Endothelial cell (in vitro differentiated cells): ENCODE results near the gene MESP2. TPM values are rescaled to one million over a fixed set of nuclear protein-coding genes. Genes with fewer than 3 reads are reported as not detected.

ENCODE experiments used
- DNase-seq: peaks from one replicate; pipeline ENCODE4 v3.0.0; 2021; ENCODE audit warnings: low spot score
- H3K27ac Mint-ChIP-seq: one replicate; pipeline ENCODE4 v1.8.0; 2021; ENCODE audit warnings: mixed read lengths, inconsistent platforms; ENCODE audit not compliant: unreplicated experiment
- H3K27me3 Mint-ChIP-seq: one replicate; pipeline ENCODE4 v1.8.0; 2021; ENCODE audit warnings: mild to moderate bottlenecking, moderate library complexity, mixed read lengths, inconsistent platforms; ENCODE audit not compliant: unreplicated experiment
- H3K36me3 Mint-ChIP-seq: one replicate; pipeline ENCODE4 v1.8.0; 2021; ENCODE audit warnings: mild to moderate bottlenecking, low read depth, mixed read lengths, inconsistent platforms; ENCODE audit not compliant: unreplicated experiment
- H3K4me1 Mint-ChIP-seq: one replicate; pipeline ENCODE4 v1.8.0; 2021; ENCODE audit warnings: mild to moderate bottlenecking, mixed read lengths, inconsistent platforms; ENCODE audit not compliant: unreplicated experiment
- H3K4me3 Mint-ChIP-seq: one replicate; pipeline ENCODE4 v1.8.0; 2021; ENCODE audit warnings: mild to moderate bottlenecking, mixed read lengths, inconsistent platforms; ENCODE audit not compliant: unreplicated experiment
- H3K9me3 Mint-ChIP-seq: one replicate; pipeline ENCODE4 v1.8.0; 2021; ENCODE audit warnings: mixed read lengths, inconsistent platforms; ENCODE audit not compliant: unreplicated experiment
- CTCF ChIP-seq: fragments of 200-600 bp; sonication (generic); IDR thresholded peaks from one replicate; pipeline ENCODE4 v1.5.0; 2021; ENCODE audit warnings: antibody characterized with exemption; ENCODE audit not compliant: unreplicated experiment
- total RNA-seq: library from RNA; stranded (reverse); fragmentation: NEBNext Ultra II Directional; extraction: Animal tissue kit (Norgen Biotek cat#: 25700); gene quantifications from one replicate; pipeline ENCODE4 v1.2.1, GENCODE V29; 2021; ENCODE audit not compliant: unreplicated experiment

MESP2 gene
- total RNA-seq, 1 donor from 2014 or later, result 0.33 TPM

GRCh38 chr15:89809787-89810148 lies 33.6 kb downstream of the MESP2 start:
- DNase-seq, result no peak
- Mint-ChIP-seq H3K4me3 (peak overlapping the region; percentile 37), H3K36me3 (peaks cover 29% of the 10 kb centered on the region), H3K27ac (peak overlapping the region; percentile 63), H3K27me3 (peaks cover 20% of the 10 kb centered on the region), H3K9me3 (no peaks in the 10 kb centered on the region), H3K4me1 (peaks cover 31% of the 10 kb centered on the region)
- TF ChIP-seq CTCF, result no peak

- H3K4me3 Mint-ChIP-seq, result peak overlapping the region; percentile 80
- no peak for DNase-seq
- peaks cover 23% of the 10 kb centered on the region for H3K27me3 Mint-ChIP-seq
- H3K4me1 Mint-ChIP-seq, result peaks cover 36% of the 10 kb centered on the region
- H3K36me3 Mint-ChIP-seq, result peaks cover 28% of the 10 kb centered on the region
- H3K27ac Mint-ChIP-seq, result peak overlapping the region; percentile 45
- H3K9me3 Mint-ChIP-seq, result no peaks in the 10 kb centered on the region
- TF ChIP-seq CTCF, result no peak
Measured at GRCh38 chr15:89810837-89811236, 34.7 kb downstream of the MESP2 start.

GRCh38 chr15:89812011-89812846 lies 36.1 kb downstream of the MESP2 start:
- DNase-seq, result no peak
- Mint-ChIP-seq H3K27me3 (peaks cover 21% of the 10 kb centered on the region), H3K4me3 (peak overlapping the region; percentile 65), H3K9me3 (no peaks in the 10 kb centered on the region), H3K36me3 (peaks cover 29% of the 10 kb centered on the region), H3K4me1 (peaks cover 41% of the 10 kb centered on the region), H3K27ac (no peak overlapping the region)
- TF ChIP-seq CTCF, result no peak

GRCh38 chr15:89812847-89813320 lies 36.8 kb downstream of the MESP2 start:
- Mint-ChIP-seq H3K36me3 (peaks cover 25% of the 10 kb centered on the region), H3K9me3 (no peaks in the 10 kb centered on the region), H3K4me3 (peak overlapping the region; percentile 65), H3K27ac (no peak overlapping the region), H3K27me3 (peaks cover 17% of the 10 kb centered on the region), H3K4me1 (peaks cover 37% of the 10 kb centered on the region)
- no peak for TF ChIP-seq CTCF
- DNase-seq, result no peak
